Right kidney (tissue), 1 donor: ENCODE measurements around the gene HDGFL2.

Experiments used
- DNase-seq: peaks from one replicate; pipeline ENCODE4 v3.0.0-alpha.2; 2016

Gene HDGFL2

GRCh38 chr19:4444765-4445741 is 27.0 kb upstream of the HDGFL2 start:
- peak; percentile 49 for DNase-seq

GRCh38 chr19:4445963-4446703 is 26.0 kb upstream of the HDGFL2 start:
- DNase-seq, result no peak

GRCh38 chr19:4446704-4447200 is 25.3 kb upstream of the HDGFL2 start:
- DNase-seq, result no peak

- no peak for DNase-seq
Measured at GRCh38 chr19:4447327-4448146, 24.6 kb upstream of the HDGFL2 start.

GRCh38 chr19:4448147-4448985 is 23.7 kb upstream of the HDGFL2 start:
- no peak for DNase-seq

GRCh38 chr19:4449022-4449638 is 23.0 kb upstream of the HDGFL2 start:
- no peak for DNase-seq

- DNase-seq, result no peak
Measured at GRCh38 chr19:4449639-4450028, 22.5 kb upstream of the HDGFL2 start.

GRCh38 chr19:4452230-4452990 is 19.7 kb upstream of the HDGFL2 start:
- no peak for DNase-seq

GRCh38 chr19:4453232-4454179 is 18.6 kb upstream of the HDGFL2 start:
- DNase-seq, result no peak

GRCh38 chr19:4454747-4455718 is 17.1 kb upstream of the HDGFL2 start:
- peak; percentile 56 for DNase-seq

GRCh38 chr19:4455719-4456475 is 16.2 kb upstream of the HDGFL2 start:
- DNase-seq, result no peak

GRCh38 chr19:4456476-4456842 is 15.6 kb upstream of the HDGFL2 start:
- no peak for DNase-seq

- DNase-seq, result peak; percentile 74
Measured at GRCh38 chr19:4456843-4457653, 15.0 kb upstream of the HDGFL2 start.

- peak; percentile 91 for DNase-seq
Measured at GRCh38 chr19:4457654-4458395, 14.3 kb upstream of the HDGFL2 start, which contains the start of gene UBXN6. Gene UBXN6 (minus strand): TSS chr19:4457794. CDS start chr19:4457697, 97 bp downstream.
